Measurements from ENCODE around the gene CDKL4.
"Not testable (repeated sequence)": the region's sequence is repeated elsewhere in the genome, so short reads cannot be mapped to it uniquely, and the experiment has no call there.

Gene CDKL4

GRCh38 chr2:39141334-39142271 is 102.2 kb downstream of the CDKL4 start:
- DNase-seq (ENCODE audit: low spot score): peak; percentile 53

DNA sequence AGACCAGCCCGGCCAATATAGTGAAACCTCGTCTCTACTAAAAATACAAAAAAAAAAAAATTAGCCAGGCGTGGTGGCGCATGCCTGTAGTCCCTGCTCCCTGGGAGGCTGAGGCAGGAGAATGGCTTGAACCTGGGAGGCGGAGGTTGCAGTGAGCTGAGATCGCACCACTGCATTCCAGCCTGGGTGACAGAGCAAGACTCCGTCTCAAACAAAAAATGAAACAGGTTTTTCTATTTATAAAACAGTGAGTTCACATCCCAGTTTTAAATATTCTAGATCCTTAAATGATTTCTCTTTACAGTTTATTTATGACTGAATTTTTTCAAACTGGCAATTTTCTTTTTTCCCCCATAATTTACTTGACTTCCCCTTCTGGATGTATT is 102.8 kb downstream of the CDKL4 start:
- not testable (repeated sequence) for DNase-seq (ENCODE audit: low spot score)

- no peak for DNase-seq (ENCODE audit: low spot score)
Measured at GRCh38 chr2:39140322-39140847, 103.4 kb downstream of the CDKL4 start.

- DNase-seq (ENCODE audit: low spot score): no peak
Measured at GRCh38 chr2:39139511-39140237, 104.1 kb downstream of the CDKL4 start.

- no peak for DNase-seq (ENCODE audit: low spot score)
Measured at GRCh38 chr2:39138837-39139211, 104.9 kb downstream of the CDKL4 start.

GRCh38 chr2:39138187-39138836 is 105.5 kb downstream of the CDKL4 start:
- DNase-seq (ENCODE audit: low spot score): not testable (repeated sequence)

- no peak for DNase-seq (ENCODE audit: low spot score)
Measured at GRCh38 chr2:39136799-39137198, 107.0 kb downstream of the CDKL4 start.

GRCh38 chr2:39135690-39136259 is 108.0 kb downstream of the CDKL4 start:
- no peak for DNase-seq (ENCODE audit: low spot score)

DNA sequence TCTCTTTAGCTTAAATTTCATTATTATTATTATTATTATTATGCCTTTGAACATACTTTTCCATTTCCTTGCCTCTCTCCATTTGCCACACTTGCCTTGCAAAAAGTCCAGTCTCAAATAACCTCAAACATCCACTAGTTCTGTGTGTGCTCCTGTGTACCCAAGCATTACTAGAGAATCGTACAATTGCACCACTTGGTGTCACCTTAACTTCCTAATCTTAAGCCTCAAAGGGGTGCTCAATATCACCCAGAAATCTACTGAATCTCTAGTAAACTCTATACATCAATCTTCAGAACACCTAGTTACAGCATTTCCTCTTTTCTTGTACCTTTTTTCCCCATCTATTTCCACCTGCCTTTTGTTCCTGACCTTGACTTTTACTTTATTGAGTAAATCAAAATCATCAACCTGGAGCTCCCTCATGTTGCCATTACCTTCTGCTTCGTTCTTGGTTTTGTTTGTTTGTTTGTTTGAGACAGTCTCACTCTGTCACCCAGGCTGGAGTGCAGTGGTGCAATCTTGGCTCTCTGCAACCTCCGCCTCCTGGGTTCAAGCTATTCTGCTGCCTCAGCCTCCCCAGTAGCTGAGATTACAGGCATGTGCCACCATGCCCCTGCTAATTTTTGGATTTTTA is 110.4 kb downstream of the CDKL4 start:
- no peak for DNase-seq (ENCODE audit: low spot score)

- DNase-seq (ENCODE audit: low spot score): no peak
Measured at GRCh38 chr2:39128919-39129391, 114.8 kb downstream of the CDKL4 start.

GRCh38 chr2:39127973-39128372 is 115.8 kb downstream of the CDKL4 start:
- DNase-seq (ENCODE audit: low spot score): no peak

Data from D341Med (cell line).